GM19240 (cell line): ENCODE data around the gene RBM43.
"Not testable (repeated sequence)": the region's sequence is repeated elsewhere in the genome, so short reads cannot be mapped to it uniquely, and the experiment has no call there.

Experiments
- DNase-seq: peaks from one replicate; pipeline ENCODE4 v3.0.0; 2011; ENCODE audit warnings: low spot score; ENCODE audit not compliant: insufficient read length

RBM43 gene

DNA sequence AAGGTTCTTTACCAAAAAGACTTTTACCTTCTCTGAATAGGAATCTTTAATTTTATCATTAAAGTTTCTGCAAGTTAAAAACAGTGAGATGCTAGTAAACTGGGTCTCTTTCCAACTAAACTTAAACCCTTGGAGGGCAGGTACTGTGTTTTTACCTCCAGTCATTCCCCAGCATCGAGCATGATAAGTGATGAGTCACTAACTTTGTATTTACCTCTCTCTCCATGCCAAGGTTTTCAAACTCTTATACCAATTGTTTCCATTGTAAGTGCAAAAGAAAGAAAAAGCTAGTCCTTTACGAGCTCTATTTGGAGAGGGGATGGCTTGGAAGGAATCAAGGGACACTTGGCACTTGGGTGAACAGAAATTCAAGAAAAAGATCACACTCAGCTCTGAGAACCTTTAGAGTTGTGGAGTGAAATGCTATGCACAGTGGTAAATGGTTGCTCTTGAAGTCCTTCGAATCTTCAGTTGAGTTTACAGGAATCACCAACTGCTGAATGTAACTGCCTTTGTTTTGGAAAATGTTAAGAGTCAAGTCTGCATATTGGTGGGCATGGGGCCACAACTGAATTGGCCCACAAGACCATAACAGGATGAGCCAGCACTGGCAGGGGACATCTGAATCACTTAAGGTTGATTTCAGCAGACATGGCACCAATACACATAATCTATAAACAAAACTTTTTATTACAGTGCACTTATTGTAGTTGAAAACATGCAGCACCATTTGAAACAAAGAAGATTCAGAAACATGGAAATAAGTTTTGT, 8.3 kb upstream of the RBM43 start:
- DNase-seq = no peak

DNA sequence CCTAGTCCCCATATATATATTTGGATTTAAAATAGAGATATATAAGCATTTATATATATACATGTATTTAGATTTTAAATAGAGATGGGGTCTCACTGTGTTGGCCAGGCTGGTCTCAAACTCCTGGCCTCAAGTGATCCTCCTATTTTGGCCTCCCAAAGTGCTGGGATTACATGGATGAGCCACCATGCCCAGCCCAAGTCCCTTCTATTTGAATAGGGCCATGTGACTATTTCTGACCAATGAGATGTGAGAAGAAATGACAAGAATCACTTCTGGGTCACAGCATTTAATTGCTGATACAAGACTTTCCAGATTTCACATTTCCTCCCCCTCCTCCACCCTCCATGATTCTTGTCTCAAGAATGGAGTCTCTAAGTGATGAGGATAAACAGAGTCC, 6.4 kb upstream of the RBM43 start:
- no peak for DNase-seq

GRCh38 chr2:151267537-151267936, 5.9 kb upstream of the RBM43 start:
- no peak for DNase-seq

- DNase-seq = no peak
Measured at GRCh38 chr2:151265991-151266390, 4.3 kb upstream of the RBM43 start.

DNA sequence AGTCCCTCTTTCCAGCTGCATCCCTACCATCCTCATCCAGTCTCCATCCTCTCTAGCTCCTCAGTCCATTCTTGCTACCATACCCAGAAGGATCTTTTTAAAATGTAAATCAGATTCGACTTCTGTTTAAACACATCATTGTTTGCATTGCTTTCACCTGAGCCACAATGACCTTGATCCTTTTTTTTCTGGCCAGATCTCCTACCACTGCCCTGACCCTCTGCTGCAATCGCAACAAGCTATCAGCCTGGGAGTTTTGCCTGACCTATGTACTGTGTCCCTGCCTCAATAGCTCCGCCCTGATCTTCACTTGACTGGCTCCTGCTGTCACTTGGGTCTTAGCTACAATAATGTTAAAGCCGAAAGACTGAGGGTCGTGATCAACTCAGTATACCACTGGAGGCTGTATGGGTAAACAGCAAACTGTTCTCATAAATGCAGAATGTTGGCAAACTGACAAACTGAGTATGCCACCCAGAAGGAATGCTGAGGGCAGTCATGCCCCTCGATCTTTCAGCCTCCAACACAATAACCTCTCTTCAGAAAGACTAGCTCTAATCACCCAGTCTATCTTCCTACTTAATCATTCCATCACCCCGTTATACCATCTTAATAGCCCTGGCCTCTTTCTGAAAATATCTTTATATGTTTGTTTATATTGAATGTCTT, 2.6 kb upstream of the RBM43 start:
- no peak for DNase-seq

DNA sequence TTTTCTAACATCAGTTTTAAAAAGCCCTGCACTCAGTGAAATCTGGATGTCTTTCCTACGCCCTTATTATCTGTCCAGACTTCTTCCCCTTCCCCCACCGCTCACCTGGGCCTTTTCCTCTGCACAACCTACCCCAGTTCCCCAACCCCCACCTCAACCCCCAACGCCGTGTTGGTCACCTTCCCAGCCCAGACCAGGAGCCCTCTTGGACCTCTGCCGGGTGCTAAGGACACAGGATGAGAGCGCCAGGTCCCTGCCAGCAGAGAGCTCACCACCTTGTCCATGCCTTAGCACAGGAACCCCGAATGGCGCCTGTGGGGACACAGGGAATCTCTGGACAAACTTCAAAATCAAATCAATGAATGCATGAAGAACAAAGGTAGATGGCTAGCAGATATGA, 966 bp upstream of the RBM43 start:
- DNase-seq = no peak

DNA sequence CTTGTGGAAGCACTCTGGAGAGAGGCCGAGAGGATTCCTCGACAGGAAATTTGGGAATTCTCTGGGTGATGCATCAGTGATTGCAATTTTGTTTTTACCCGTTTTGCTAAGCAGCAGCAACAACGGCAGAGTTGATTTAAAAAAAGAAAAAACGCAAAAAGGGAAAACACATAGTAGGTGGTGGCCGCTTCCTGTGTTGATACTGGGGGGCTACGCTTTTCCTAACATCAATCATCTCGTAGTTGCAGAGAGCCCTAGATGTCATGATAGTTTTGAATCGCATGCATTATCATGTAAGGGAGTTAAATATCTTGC, 271 bp upstream of the RBM43 start:
- DNase-seq = no peak

DNA sequence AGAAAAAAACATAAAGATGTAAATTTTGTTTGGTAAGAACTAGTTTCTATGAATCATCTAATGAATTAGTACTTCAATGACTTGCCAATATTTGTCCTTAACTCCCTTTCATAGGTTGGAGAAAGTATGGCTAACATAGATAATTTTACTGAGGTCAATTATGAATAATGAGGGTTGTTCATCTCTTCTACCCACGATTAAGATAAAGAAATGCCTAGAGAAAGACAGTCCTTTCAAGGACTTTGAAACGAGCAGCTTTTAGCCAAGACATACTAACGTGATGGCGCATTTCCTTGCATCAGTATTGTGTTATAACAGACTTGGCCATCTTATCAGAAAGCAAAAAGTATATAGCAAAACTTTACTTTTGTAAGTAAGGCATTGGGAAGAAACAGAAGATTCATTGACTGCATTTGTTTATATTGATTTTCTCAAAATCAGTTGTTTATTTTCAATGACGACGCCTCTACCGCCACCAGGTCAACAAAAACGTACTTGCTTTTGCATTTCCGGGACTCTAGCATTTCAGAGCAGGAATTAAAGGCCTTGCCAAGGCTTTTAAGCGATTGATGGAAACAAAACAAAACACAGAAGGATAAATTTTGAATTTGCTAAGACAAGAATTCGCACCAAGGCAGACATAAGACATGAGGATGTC, 961 bp downstream of the RBM43 start:
- no peak for DNase-seq

- DNase-seq = no peak
Measured at GRCh38 chr2:151258121-151258520, 3.5 kb downstream of the RBM43 start.

DNA sequence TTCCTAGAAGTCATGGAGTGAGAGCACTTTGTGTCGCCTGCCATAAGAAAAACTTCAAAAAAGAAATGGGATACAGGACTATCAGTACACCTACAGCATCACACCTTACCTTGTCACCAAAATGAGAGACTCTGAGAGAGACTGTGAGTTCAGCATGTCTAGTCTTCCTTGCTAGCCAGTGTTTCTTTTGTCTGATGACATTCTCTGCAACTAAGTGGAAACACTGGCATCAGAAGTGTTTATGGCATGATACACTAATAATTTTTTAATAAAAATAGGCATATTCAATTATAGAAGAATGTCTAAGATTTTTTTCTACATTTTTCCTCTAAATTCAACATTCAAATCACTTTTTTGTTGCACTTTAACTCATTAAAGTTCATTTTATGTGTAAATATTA, 9.0 kb downstream of the RBM43 start:
- no peak for DNase-seq

DNA sequence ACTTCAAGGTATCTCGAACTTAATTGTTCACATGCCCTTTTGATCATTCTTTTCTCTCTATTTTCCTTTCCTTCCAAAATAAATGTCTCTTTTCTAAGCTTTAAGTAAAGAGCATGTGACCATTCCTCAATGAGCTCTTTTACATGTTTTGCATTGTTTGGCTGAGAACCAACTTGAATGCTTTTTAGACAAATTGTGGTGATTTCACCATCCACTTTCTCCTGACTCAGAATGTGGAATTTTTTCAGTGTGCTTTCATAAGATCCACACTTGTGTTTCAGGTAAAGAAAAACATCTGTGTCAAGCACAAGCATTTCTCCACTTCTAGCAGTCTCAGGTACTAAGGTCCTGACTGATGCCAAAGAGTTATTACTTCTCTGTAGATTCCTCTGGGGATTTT, 10.7 kb downstream of the RBM43 start:
- no peak for DNase-seq

GRCh38 chr2:151247432-151247831, 14.2 kb downstream of the RBM43 start:
- DNase-seq = no peak

DNA sequence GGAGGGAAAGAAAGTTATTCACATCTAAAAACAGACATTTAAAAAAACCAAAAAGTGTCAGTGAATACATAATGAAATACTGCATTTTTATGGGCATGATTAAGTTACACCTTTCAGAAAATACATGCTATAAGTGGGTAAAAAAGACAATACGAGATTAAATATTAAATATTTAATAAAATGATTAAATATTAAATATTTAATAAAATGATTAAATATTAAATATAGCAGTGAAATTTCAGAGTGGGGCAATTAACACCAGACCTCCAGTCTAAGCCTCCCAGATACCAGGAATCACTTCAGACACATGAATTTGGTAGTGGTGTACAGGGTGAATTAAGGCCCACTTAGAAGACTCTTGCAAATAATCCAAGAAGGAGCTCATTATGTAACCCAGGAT, 15.5 kb downstream of the RBM43 start:
- no peak for DNase-seq

- no peak for DNase-seq
Measured at GRCh38 chr2:151243468-151243867, 18.2 kb downstream of the RBM43 start.

DNA sequence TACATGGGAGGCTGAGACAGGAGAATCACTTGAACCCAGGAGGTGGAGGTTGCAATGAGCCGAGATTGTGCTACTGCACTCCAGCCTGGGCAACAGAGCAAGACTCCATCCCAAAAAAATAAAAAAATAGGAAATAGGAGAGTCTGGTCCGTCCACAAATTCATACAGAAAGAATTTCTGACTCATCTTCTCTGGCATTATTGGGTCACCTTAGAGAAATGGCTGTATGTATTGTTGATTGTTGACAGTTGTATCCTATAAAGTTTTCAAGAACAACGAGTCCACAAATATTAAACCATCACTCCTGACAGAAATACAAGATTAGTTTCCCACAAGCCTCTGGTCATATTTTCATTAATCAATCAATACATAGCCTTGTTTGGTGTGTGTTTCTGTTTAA, 20.4 kb downstream of the RBM43 start:
- DNase-seq = no peak

GRCh38 chr2:151240433-151240832, 21.2 kb downstream of the RBM43 start:
- DNase-seq = no peak

- no peak for DNase-seq
Measured at GRCh38 chr2:151239624-151240023, 22.0 kb downstream of the RBM43 start.

DNA sequence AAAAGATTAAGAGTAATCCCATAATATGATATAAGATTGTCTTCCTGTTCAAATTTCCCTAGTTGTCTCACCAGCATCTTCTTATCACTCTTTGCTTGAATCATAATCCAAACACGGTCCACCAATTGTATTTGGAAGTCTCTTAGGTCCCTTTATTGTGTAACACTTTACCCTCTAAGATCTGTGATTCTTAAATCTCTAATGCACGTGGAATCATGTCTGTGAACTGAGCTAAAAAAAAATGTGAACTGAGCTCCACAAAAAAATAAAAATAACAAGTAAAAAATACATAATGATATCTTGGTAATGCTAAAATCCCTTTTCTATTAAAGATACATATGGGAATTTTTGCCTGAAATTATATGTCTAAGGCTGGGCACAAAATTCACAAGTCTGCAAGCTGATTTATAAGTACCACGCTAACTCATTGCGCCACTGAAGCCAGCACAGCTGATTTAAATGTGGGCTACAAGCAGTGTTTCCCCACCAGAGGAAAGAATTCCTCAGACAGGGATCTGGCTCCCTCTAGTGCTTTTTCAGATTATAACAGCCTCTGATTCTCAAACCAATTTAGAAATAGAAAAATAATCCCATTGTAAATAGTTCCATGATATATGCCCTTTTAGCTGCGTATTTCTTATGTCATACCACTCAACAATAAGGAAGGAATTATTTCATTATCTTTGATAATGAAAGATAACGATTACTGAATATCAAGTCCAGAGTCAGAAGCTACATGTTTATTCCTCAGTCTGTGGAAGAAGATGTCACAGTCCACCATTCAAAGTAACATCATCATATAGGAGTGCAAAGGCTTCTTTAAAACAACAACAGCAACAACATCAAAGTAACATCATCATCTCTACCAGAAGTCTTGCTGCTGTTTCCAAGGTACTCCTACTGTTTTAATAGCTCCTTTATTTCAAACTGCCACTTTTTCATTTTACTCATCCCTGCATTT, 22.9 kb downstream of the RBM43 start:
- DNase-seq = peak; percentile 17

DNA sequence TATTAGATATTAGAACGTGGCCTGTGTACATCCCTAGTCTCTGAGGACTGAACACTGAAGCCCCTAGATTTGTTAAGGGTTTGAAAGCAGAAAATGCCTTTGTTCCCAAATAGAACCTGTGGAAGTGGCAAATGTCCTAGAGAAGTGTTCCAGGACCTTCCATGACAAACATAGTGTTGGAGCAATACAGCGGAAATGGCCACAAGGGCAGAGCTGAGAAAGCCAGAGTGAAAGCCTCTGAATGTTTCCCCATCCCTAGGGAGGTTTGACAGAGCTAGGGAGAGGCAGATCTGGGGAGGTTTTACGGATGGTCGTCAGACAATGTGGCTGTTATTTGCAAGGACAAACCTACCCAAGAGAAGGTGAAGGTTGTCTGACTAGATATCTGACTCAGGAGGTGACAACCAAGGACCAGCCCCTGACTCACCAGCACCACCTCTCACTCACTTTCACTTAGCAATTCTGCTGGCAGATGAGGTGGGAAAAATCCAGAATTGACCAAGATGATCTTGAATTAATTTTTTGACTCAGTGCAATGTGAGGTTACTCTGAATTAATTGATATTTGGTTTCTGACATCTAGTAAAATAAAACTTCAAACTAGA, 24.1 kb downstream of the RBM43 start:
- no peak for DNase-seq

- not testable (repeated sequence) for DNase-seq
Measured at GRCh38 chr2:151233760-151234159, 27.9 kb downstream of the RBM43 start.

DNA sequence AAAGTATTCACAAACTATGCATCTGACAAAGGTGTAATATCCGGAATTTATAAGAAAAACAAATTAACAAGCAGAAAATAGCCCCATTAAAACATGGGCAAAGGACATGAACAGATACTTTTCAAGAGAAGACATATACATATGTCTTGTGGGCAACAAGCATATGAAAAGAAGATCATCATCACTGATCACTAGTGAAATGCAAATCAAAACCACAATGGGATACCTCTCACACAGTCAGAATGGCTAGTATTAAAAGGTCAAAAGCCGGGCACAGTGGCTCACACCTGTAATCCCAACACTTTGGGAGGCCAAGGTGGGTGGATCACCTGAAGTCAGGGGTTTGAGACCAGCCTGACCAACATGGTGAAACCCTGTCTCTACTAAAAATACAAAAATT, 28.4 kb downstream of the RBM43 start:
- not testable (repeated sequence) for DNase-seq
